ENCODE data around the gene C16orf96.

C16orf96 gene

DNA sequence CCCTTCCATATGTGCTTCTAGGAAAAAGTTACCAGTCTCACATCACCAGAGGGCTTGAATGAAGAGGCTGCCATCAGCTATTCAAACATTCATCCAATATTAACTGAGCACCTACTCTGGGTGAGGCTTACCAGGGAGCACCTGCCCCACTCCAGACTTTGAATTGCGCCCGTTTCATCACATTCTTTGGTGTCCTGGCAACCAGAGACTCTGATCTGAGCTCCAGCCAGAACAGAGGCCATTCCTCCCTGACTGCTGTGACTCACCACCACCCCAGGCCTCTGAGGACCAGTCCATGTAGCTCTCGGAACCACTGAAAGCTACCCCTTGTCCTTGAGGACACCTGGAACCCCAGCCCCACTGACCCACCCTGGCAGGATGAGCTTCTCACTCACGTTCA is at the start of gene C16orf96:
Gene C16orf96, plus strand, starts transcription at position 229 of the 400 bp plus-strand sequence. Its CDS starts 150 bp downstream, at position 379.
- H3K27me3 Mint-ChIP-seq, result no peaks in the 10 kb centered on the region
- H3K36me3 Mint-ChIP-seq, result no peaks in the 10 kb centered on the region
- H3K4me3 Mint-ChIP-seq, result no peak within 1 kb of the TSS
- no peaks in the 10 kb centered on the region for H3K4me1 Mint-ChIP-seq (ENCODE audit: low read depth)
- no peak within 1 kb of the TSS for H3K27ac Mint-ChIP-seq
- H3K9me3 Mint-ChIP-seq (ENCODE audit: low read depth), result no peaks in the 10 kb centered on the region

DNA sequence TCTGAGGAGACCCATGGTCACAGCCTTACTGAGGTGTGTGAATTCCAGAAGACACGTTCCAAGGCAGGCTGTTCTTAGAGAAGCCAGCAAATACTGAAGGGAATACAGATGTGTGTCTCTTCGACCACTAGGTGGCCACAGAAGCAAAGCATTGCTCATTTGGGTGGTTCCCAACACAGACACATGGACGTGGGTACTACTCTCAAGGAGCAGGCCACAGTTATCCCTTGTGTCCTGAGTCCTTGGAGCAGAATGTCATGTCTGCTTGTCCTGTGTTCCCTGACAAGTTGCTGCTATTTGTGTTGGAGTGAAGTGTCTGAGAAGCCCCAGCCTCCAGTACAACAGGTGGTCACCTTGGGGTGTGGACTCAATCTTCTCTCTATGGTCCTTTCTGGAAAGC is 49.7 kb upstream of the C16orf96 start:
- no peaks in the 10 kb centered on the region for H3K36me3 Mint-ChIP-seq
- no peaks in the 10 kb centered on the region for H3K9me3 Mint-ChIP-seq (ENCODE audit: low read depth)

DNA sequence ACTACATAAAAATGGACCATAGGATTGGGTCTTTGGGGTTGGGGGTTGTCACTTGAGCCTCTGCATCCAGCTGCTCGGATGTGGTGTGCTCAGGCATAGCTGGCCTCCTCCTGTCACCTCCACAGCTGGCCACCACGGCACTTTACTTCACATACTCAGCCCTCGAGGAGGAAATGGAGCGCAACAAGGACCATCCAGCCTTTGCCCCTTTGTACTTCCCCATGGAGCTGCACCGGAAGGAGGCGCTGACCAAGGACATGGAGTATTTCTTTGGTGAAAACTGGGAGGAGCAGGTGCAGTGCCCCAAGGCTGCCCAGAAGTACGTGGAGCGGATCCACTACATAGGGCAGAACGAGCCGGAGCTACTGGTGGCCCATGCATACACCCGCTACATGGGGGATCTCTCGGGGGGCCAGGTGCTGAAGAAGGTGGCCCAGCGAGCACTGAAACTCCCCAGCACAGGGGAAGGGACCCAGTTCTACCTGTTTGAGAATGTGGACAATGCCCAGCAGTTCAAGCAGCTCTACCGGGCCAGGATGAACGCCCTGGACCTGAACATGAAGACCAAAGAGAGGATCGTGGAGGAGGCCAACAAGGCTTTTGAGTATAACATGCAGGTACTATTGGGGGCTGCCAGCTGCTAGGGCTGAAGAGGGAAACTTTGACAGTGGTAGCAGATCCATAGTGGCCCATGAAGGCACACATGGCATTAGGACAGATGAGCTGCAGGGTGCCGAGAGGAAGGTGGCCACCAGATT is 48.4 kb upstream of the C16orf96 start:
- H3K36me3 Mint-ChIP-seq, result no peaks in the 10 kb centered on the region
- H3K9me3 Mint-ChIP-seq (ENCODE audit: low read depth), result no peaks in the 10 kb centered on the region
- no peak overlapping the region for H3K4me3 Mint-ChIP-seq
- H3K27ac Mint-ChIP-seq, result peak overlapping the region; percentile 90
- H3K4me1 Mint-ChIP-seq (ENCODE audit: low read depth), result peaks cover 50% of the 10 kb centered on the region
- H3K27me3 Mint-ChIP-seq, result no peaks in the 10 kb centered on the region

More for the DNA sequence above, 49.7 kb upstream of the C16orf96 start:
- H3K4me3 Mint-ChIP-seq, result peak overlapping the region; percentile 74
- peak overlapping the region; percentile 90 for H3K27ac Mint-ChIP-seq
- peaks cover 55% of the 10 kb centered on the region for H3K4me1 Mint-ChIP-seq (ENCODE audit: low read depth)
- no peaks in the 10 kb centered on the region for H3K27me3 Mint-ChIP-seq

DNA sequence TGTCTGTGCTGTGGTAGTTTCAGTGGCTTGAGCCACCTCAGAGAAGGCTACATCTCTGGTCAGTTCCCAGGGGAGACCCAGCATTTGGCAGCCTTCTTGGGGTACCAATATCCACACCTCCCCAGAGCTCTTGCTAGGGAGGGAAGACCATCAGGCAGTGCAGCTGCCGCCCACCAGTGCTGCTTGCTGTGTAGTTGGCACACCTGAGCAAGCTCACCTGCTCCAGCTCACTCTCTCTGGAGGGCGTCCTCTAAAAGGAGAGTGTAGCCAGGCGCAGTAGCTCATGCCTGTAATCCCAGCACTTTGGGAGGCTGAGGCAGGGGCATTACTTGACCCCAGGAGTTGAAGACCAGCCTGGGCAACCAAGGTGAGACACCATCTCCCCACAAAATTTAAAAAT is 47.3 kb upstream of the C16orf96 start:
- Mint-ChIP-seq H3K27ac (peak overlapping the region; percentile 58), H3K36me3 (no peaks in the 10 kb centered on the region)

DNA sequence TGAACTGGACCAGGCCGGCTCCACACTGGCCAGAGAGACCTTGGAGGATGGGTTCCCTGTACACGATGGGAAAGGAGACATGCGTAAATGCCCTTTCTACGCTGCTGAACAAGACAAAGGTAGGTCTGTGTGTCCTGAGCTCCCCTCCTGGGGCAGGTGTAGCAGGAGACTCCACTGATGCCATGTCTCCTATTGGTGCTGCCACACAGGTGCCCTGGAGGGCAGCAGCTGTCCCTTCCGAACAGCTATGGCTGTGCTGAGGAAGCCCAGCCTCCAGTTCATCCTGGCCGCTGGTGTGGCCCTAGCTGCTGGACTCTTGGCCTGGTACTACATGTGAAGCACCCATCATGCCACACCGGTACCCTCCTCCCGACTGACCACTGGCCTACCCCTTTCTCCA is 46.7 kb upstream of the C16orf96 start:
- no peaks in the 10 kb centered on the region for H3K36me3 Mint-ChIP-seq
- peaks cover 45% of the 10 kb centered on the region for H3K4me1 Mint-ChIP-seq (ENCODE audit: low read depth)
- no peak overlapping the region for H3K27ac Mint-ChIP-seq
- H3K4me3 Mint-ChIP-seq, result no peak overlapping the region
- no peaks in the 10 kb centered on the region for H3K27me3 Mint-ChIP-seq
- no peaks in the 10 kb centered on the region for H3K9me3 Mint-ChIP-seq (ENCODE audit: low read depth)

More for the DNA sequence above, 47.3 kb upstream of the C16orf96 start:
- no peak overlapping the region for H3K4me3 Mint-ChIP-seq
- peaks cover 45% of the 10 kb centered on the region for H3K4me1 Mint-ChIP-seq (ENCODE audit: low read depth)
- H3K27me3 Mint-ChIP-seq, result no peaks in the 10 kb centered on the region
- no peaks in the 10 kb centered on the region for H3K9me3 Mint-ChIP-seq (ENCODE audit: low read depth)

DNA sequence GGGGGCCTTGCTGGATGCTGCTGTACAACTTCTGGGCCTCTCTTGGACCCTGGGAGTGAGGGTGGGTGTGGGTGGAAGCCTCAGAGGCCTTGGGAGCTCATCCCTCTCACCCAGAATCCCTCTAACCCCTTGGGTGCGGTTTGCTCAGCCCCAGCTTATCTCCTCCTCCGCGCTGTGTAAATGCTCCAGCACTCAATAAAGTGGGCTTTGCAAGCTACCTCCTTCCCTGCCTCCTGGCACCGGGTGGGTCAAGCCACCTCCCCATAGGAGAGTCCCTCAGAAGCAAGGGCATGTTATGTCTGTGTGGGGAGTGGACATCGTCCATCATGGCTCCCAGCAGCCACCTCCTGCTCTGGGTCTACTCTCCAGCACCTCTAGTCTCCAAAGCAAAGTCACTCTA is 46.0 kb upstream of the C16orf96 start:
- H3K9me3 Mint-ChIP-seq (ENCODE audit: low read depth), result no peaks in the 10 kb centered on the region
- no peaks in the 10 kb centered on the region for H3K36me3 Mint-ChIP-seq
- H3K4me1 Mint-ChIP-seq (ENCODE audit: low read depth), result peaks cover 46% of the 10 kb centered on the region
- peak overlapping the region; percentile 61 for H3K27ac Mint-ChIP-seq
- no peaks in the 10 kb centered on the region for H3K27me3 Mint-ChIP-seq
- H3K4me3 Mint-ChIP-seq, result no peak overlapping the region

DNA sequence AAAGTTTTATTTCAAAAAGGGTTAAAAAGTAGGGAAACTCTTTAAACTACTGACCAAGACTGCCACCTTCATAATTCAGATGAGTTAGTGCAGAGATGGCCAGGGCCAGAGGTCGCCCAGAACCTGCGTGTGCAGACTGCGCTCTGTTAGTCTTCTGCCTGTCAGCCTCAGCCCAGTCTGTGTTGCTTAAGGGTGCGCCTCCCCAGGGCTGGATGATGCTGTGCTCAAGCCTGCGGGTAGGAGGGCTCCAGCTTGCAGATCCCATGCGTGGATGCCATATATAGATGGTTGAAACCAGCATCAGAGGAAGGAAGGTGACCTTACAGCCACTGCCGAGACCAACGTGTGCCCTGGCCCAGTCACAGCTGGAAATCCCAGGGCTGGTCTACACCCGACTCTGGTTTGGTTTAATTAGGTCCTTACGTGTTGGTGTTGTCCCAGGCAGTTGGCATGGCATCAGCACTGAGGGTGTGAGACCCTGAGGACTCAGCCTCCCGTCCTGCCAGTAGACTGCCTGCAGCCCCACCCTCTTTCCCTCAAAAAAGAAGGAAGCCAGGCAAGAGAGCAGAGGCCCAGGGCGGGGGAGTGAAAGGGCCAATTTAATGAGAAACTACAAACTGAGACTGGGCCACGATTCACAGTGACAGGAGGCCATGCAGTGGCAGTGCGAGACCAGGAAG is 45.3 kb upstream of the C16orf96 start:
- no peaks in the 10 kb centered on the region for H3K9me3 Mint-ChIP-seq (ENCODE audit: low read depth)
- no peaks in the 10 kb centered on the region for H3K36me3 Mint-ChIP-seq
- H3K27me3 Mint-ChIP-seq, result no peaks in the 10 kb centered on the region
- no peak overlapping the region for H3K27ac Mint-ChIP-seq
- H3K4me1 Mint-ChIP-seq (ENCODE audit: low read depth), result peaks cover 46% of the 10 kb centered on the region
- no peak overlapping the region for H3K4me3 Mint-ChIP-seq

DNA sequence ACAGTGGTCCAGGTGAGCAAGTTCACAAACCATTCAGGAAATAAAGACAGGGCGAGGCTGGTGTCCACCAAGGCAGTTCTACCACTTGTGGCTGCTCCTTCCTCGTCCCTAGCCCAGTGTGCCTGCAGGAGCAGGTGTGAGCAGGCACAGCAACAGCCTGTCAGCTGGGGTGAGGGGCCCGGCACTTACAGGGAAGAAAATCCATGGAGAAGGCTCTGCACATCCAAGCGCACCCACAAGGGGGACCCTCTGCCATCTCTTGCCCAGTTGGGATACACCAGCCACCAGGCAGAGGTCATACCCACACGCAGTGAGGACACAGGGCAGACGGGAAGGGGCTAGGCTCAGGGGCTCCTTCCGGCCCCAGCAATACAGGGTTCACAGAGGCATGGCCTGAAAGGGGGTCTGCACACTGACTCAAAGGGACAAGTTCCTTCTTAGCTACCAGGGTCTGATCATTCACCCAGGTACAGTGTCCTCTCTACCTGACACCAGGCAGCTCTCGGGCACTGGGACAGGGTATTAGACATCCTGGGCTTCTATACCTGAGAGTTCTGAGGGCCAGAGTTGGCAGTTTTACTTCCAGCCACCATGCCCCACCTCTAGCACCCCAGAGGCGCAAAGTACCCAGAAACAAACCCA is 44.6 kb upstream of the C16orf96 start:
- Mint-ChIP-seq H3K27ac (no peak overlapping the region), H3K9me3 (ENCODE audit: low read depth) (no peaks in the 10 kb centered on the region), H3K4me1 (ENCODE audit: low read depth) (peaks cover 43% of the 10 kb centered on the region), H3K36me3 (no peaks in the 10 kb centered on the region), H3K27me3 (no peaks in the 10 kb centered on the region), H3K4me3 (no peak overlapping the region)

DNA sequence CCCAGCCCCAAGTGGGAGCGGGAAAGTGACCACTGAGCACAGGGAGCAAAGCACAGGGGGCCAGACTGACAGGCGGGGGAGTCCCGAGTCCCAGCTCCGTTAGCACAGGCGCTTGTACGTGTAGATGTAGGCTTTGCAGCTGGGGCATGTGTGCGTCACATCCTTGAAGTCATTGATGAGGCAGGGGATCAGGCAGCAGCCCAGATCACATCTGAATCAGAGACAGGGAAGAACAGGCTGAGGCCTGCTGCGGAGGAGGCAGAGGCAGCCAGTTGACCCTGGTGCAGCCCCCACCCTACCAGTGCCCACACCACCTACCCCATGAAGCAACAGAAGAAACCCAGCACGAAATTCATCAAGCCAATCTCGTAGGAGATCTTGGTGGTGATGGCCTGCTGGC is 43.7 kb upstream of the C16orf96 start:
- Mint-ChIP-seq H3K27me3 (no peaks in the 10 kb centered on the region), H3K27ac (peak overlapping the region; percentile 75), H3K4me1 (ENCODE audit: low read depth) (peaks cover 37% of the 10 kb centered on the region), H3K36me3 (no peaks in the 10 kb centered on the region), H3K9me3 (ENCODE audit: low read depth) (no peaks in the 10 kb centered on the region), H3K4me3 (no peak overlapping the region)

DNA sequence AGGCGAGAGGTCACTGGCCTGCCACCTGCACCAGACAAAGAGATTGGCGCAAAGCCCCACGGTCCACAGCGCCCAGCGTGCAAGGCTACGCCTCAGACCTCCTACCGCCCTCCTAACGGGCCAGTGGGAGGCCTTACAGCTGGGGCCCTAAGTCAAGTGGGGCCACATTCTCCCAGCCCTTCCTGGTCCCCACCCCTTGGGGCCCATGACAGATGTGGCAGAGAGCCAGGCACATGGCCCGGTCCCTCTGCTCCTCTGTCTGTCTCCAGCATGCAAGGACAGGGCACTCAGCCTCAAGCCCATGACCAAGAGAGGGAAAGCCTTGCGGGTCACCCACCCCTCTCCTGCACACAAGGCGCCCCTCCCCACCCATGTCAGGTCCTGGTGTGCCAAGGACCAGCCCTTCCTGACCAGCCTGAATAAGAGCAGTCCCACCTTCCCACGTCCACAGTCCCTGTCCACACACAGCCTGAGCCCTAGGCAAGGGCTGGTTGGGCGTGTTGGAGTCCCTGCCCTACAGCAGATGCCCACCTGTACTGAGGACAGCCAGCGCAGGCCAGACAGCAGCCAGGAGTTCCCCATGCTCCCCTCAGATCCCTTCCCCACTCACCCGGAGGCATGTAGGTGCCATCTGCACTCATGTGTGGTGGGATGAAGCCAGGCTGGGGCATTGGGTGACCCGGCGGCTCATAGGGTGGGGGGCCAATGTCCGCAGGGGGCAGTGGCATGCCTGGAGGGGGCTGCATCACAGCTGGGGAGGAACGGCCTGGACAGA is 42.9 kb upstream of the C16orf96 start:
- Mint-ChIP-seq H3K27ac (peak overlapping the region; percentile 66), H3K4me1 (ENCODE audit: low read depth) (peaks cover 34% of the 10 kb centered on the region), H3K9me3 (ENCODE audit: low read depth) (no peaks in the 10 kb centered on the region), H3K4me3 (no peak overlapping the region), H3K27me3 (no peaks in the 10 kb centered on the region), H3K36me3 (no peaks in the 10 kb centered on the region)

DNA sequence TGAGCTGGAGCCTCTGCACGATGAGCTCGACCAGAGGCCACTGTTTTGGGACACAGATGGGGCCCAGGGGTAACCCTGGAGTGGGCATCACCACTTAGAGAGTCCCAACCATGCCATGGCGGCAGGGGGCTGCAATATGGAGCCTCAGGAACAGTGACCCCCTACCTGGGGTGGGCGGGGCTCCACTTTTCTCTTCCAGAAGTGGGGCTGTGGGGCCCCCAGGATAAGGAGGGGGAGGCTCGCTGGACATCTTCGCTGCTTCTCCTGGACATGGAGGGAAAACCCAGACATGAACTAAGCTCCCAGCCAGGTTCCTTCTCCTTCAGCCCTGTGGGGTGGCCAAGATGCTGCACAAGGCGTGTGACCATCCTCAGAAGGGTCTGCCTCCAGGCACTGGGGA is 42.3 kb upstream of the C16orf96 start:
- peaks cover 37% of the 10 kb centered on the region for H3K4me1 Mint-ChIP-seq (ENCODE audit: low read depth)
- H3K27me3 Mint-ChIP-seq, result no peaks in the 10 kb centered on the region
- no peak overlapping the region for H3K27ac Mint-ChIP-seq
- H3K9me3 Mint-ChIP-seq (ENCODE audit: low read depth), result no peaks in the 10 kb centered on the region
- no peak overlapping the region for H3K4me3 Mint-ChIP-seq
- no peaks in the 10 kb centered on the region for H3K36me3 Mint-ChIP-seq

DNA sequence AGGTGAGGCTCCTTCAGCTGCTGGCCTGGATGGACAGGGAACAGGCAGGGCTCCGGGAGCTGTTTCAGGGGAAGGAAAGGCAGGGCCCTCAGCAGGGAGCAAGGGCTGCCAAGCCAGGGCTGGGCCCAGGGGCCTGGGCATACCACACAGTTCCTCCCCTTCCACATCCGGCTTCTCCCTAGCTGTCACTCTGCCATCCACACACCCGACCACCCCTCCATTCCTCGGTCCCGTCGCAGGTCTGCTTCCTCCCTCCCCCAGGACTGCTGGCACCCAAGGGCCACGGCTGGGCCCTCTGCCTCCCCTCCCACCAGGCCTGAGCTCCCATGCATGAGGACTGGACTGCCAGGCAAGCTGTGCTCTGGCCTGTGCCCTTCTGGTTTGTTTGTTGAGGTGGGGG is 41.5 kb upstream of the C16orf96 start:
- H3K36me3 Mint-ChIP-seq, result no peaks in the 10 kb centered on the region
- H3K4me1 Mint-ChIP-seq (ENCODE audit: low read depth), result peaks cover 37% of the 10 kb centered on the region
- no peak overlapping the region for H3K4me3 Mint-ChIP-seq
- H3K9me3 Mint-ChIP-seq (ENCODE audit: low read depth), result no peaks in the 10 kb centered on the region
- peak overlapping the region; percentile 82 for H3K27ac Mint-ChIP-seq
- H3K27me3 Mint-ChIP-seq, result no peaks in the 10 kb centered on the region

DNA sequence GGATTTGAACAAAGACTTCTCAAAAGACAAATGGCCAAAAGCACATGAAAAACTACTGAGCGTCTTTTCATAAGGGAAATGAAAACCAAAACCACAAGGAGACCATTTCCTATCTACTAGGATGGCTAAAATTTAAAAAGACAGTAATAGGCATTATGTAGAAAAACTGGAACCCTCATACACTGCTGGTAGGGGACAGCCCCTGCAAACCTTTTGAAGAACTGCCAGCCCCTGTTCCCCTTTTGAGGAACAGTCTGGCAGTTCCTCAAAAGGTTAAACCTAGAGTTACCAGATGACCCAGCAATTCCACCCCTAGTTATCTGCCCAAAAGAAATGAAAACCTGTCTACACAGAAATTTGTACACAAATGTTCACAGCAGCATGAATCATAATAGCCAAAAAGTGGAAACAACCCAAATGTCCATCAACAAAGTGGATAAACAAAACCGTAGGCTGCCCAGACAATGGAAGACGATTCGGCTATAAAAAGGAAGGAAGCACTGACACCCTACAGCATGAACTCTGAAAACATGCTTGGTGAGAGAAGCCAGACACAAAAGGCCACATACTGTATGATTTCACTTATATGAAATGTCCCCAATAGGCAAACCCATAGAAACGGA is 40.4 kb upstream of the C16orf96 start:
- no peaks in the 10 kb centered on the region for H3K36me3 Mint-ChIP-seq
- H3K9me3 Mint-ChIP-seq (ENCODE audit: low read depth), result no peaks in the 10 kb centered on the region
- H3K27me3 Mint-ChIP-seq, result no peaks in the 10 kb centered on the region
- peak overlapping the region; percentile 25 for H3K4me3 Mint-ChIP-seq
- peak overlapping the region; percentile 82 for H3K27ac Mint-ChIP-seq
- H3K4me1 Mint-ChIP-seq (ENCODE audit: low read depth), result peaks cover 43% of the 10 kb centered on the region

DNA sequence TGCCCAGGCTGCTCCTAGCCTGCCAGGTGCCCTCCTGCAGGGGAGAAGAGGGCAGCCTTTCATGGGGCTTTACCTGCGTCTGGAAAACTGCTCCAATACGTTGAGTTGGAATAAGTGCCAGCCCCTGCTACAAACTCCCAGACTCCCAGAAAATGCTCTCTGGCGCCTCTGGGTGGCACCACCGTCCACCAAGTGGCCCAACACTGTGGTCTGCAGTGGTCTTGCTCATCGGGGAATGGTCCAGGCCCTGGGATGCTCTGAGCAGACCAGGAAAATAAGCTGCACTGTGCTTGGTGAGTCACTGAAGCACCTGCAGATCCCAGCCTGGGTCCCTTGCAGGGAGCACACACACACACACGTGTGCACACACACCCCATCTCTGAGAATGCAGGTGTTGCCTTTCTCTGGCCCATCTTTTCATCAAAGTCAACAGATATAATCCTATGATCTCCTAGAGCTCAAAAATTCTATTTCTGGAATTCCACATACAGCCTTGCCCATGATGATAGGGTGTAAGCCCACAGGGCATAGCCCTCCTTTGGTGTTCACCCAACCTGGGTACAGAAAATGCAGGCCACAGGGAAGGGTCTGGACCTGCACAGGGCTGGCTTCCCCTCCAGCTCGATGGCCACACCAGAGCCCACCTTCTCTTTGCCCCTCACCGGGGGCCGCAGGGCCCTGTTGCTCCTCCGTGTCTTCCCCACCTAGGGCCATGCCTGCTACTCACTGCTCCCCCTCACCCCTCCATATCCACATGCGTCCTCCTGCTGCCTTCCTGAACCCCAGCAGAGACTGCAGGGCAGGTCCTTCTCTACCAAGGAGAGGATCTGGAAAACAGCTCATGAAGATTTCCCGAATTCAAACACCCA is 38.1 kb upstream of the C16orf96 start:
- Mint-ChIP-seq H3K4me3 (no peak overlapping the region), H3K27me3 (no peaks in the 10 kb centered on the region), H3K4me1 (ENCODE audit: low read depth) (peaks cover 38% of the 10 kb centered on the region), H3K9me3 (ENCODE audit: low read depth) (no peaks in the 10 kb centered on the region), H3K27ac (peak overlapping the region; percentile 8), H3K36me3 (no peaks in the 10 kb centered on the region)
